ENCODE measurements around the gene ODAD2.
"Not testable (repeated sequence)": the region's sequence is repeated elsewhere in the genome, so short reads cannot be mapped to it uniquely, and the experiment has no call there.

Gene ODAD2

DNA sequence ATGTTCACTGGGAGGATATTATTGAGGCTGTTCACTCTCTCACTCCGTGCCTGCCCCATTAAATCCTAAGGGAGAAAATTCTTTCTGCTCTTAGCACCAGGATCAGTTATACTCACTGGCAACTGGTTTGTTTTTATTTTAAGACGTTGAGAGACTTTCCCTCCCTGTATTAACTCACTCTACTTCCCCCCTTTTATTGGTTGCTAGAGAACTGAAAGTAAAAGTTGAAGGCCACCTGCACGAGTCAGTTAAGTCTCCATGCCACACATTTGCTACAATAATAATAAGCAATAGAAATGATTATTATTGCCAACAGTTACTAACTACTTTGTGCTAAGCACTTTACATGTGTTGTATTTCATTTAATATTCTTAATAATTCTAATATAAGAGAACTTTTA, 40.5 kb downstream of the ODAD2 start:
- not testable (repeated sequence) for DNase-seq

DNA sequence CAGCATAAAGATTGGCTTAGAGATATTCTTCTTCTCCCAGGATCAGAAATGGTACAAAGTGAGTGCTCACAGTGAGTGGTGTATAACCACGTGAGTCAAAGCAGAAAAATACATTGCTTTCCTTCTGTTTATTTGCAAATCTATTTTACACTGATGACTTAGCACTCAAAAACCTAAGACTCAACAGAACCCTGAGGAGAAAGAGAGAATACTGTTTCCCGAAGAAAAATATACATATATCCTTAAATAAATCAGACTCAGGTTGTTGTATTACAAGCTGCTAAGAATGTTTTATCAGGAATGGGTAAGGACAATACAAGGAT, 48.7 kb downstream of the ODAD2 start:
- DNase-seq, result no peak

DNA sequence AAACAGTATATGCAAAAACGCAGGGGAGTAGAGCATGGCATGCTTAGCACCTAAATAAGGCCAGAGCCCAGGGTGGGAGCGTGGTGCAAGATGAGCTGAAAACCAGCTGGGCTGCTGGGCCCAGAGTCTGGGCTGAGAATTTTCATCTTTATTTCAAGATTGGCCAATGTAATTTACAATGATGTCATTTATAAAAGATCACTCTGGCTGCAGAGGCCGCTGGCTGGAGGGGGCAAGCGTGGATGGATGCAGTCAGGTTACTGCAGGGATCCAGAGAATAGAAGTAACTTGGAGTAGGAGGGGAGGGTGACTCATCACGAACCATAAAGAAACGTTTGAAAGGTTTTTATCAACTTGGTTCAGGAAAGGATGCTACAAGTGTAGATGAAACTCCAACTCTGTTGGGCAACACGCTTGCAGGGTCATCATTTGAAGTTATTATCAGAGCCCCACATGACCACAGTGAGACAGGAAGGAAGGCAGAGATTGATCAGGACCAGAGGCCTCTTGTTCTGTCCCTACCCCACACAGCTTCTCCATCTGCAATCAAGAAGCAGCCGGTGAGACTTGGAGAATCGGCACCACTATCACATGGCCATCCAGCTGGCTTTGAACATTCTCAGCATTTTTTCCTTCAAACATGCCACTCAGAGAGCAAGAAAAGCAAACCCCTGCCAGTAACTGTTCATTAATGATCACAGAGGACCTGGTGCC, 49.2 kb downstream of the ODAD2 start:
- DNase-seq, result no peak

DNA sequence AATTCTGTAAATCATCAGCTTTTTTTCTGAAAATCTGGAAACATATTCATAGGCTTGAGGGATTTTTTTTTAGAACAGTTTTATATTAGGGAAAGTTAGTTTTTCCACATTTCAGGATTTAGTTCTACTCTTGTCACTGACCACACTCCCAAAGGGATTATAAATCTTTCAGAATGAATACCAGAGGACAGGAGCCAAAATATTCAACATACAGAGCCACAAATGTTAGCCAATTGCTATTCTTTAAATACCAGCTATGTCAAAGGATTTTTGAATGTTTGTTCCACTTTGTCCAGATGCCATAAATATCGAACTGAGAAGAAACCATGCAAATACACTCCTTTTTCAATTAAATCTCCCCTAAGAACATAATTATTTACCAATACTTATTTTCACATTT, 50.7 kb downstream of the ODAD2 start:
- no peak for DNase-seq

DNA sequence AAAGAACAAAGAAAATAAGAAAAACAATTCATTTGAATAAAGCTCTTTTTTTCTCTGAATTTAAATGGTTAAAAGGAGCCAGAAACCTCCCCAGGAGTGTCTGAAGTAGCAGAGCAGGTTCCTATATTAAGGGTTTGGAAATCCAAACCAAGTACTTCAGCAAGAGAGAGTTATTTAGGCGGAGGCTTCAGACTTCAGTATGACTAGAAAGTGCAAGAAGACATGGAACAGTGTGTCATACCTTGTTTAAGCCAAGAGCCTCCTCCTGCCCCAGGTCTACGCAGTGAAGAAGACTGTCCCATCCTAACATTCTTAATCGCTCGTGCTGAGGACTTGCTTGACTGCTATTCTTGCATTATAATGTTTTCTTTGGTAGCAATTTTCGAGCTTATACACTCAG, 51.3 kb downstream of the ODAD2 start:
- DNase-seq, result no peak

DNA sequence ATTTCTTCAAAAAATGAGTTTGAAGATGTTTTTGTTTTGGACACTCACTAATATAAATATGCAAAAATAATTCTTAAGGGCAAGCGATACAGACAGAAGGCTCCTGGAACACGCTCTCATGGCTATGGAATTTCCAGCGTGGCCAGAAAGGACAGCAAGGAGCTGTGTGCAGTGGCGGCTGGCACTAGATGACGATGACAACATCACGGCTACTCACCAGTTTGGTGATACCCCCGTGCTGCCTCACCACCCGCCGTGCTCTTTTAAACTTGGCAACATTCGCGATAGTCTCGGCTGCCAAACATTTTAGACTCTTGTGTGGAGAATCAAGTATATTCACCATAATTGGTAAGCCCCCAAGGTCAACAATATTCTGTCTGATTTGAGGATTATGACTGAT, 54.9 kb downstream of the ODAD2 start:
- no peak for DNase-seq

DNA sequence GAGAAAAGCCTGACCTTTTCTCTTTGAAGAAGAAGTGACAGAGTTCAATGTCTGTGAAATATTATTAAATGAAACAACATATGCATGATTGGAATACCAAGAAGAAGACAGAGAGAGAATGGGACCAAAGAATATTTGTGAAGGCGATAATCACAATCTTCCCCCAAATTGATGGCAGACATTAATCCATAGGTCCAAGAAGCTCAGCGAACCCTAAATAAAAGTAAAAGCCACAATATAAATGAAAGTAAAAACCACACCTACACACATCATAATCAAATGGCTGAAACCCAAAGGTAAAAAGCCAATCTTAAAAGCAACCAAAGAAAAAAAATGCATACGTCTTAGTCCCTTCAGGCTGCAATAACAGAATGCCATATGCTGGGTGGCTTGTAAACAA, 84.0 kb downstream of the ODAD2 start:
- DNase-seq, result no peak

DNA sequence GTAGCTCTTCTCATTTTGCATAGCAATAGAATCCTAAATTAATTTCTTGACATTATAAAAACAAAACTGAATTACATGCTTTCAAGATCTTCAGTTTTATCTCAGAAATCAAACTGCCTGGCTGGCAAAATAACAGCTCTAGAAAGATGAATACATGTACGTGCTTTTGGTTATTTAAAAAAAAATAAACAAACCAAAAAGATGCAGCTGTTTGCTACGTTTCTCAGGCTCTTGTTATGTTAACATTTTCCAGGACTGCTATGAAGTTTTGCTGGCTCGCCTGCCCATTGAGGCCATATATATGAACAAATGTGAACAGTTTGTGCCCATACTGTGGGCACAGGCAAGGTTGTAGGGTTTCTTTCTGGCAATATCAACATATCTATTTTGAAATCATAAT, 86.6 kb downstream of the ODAD2 start:
- no peak for DNase-seq

DNA sequence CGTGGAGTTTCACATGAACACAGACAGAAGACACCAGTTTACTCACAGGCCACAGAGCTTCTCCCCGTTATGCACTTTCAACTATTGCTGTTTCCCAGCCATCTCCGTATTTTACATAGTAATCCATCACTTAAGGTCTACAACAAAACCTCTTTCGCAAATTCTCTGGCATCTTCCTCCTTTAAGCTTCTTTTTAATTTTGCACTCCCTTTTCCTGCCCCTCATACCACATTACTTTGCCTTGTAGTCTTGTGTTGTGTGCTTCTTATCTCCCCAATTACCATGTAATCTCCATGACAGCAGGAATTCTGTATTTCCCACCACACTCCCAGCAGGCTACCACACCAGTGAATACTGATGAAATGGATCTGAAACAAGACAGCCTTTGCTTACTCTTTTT, 87.3 kb downstream of the ODAD2 start:
- DNase-seq, result no peak

DNA sequence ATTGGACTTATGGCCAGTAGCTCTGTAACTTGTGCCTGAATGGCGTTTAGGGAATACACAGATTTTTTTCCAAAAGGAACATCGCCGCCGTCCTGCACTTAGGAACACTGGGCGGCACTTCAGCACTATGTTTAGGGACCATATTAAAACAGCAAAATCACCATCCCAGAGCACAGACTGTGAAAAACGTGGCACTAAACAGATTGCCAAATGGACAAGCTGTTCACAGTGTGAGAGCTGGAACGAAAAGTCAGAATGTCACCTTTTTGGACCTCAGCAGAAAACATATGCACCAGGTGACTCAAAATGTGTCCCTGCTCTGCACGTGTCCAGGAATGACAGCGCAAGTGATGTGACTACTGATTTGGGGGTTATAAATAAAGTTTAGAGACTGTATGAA, 87.9 kb downstream of the ODAD2 start:
- DNase-seq, result no peak

DNA sequence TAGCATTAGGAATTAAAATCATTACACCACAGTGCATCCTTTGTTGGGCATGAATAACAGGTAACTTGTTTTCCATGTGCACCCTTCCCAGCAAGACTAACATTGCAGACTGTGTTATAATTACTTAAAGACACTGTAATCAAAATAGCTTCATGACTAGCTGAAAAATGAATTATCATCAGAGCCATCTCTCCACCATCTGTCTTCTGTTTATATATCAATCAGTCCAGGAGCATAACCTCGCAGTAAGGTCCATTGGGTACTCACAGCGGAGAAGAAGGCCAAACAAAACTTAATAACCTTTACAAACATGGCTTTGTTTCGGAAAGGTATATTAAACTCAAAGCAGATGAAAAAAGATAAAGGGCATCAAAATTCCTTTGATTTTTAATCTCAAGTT, 90.6 kb downstream of the ODAD2 start:
- DNase-seq, result no peak

DNA sequence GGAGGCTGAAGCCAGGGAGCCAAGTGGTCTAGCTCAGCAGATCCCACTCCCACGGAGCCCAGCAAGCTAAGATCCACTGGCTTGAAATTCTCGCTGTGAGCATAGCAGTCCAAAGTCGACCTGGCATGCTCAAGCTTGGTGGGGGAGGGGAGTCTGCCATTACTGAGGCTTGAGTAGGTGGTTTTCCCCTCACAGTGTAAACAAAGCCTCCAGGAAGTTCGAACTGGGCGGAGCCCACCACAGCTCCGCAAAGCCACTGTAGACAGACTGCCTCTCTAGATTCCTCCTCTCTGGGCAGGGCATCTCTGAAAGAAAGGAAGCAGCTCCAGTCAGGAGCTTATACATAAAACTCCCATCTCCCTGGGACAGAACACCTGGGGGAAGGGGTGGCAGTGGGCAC, 99.4 kb downstream of the ODAD2 start:
- peak; percentile 25 for DNase-seq

DNA sequence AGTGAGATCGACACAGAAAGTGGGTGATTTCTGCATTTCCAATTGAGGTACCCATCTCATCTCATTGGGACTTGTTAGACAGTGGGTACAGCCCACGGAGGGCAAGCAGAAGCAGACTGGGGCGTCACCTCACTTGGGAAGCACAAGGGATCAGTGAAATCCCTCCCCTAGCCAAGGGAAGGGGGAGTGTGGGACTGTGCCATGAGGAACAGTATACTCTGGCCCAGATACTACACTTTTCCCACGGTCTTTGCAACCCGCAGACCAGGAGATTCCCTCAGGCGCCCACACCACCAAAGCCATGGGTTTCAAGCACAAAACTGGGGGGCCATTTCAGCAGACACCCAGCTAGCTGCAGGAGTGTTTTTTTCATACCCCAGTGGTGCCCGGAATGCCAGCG, 99.8 kb downstream of the ODAD2 start:
- no peak for DNase-seq

DNA sequence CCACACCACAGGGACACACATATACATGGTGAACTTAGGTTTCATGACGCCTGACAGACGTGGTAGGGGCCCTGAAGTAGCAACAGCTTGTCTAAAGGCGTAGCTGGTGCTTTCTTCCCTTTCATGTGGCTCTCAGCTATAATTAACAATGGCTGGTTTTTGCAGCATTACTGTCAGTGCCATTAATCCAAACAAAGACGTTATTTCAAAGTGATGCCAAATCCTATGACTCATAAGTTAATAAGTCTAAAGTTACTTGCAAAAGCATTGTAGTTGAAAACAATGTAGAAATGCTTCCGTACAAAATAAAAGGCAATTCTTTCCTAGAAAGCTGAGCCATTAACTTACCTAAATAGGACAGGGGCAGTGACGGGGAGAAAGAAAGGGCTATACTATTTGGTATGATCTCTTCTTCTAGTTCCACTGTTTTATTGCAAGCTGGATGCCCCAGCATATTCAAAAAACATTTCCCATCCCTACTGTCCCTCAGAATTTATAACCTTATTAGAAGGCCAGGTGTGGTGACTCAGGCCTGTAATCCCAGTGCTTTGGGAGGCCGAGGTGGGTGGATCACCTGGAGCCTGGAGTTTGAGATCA, 105.4 kb downstream of the ODAD2 start:
- no peak for DNase-seq

DNA sequence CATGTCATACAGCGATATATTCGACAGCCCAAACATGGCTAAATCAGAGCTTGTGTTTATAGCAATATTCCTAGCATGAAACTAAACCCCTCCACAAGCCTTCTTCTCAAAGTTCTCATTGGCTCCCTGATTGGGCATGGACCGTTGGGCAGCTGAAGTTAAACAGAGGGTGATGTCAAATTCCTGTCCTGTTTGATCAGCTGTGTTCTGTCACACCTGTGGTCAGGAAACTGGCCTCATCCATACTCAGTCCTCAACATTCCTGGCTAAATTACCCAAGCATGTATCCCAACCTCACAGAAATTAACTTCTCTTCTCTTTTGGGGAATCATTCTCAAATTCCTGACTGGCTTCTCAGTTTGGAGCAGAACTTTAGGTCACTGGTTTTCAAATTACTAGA, 107.9 kb downstream of the ODAD2 start:
- no peak for DNase-seq

DNA sequence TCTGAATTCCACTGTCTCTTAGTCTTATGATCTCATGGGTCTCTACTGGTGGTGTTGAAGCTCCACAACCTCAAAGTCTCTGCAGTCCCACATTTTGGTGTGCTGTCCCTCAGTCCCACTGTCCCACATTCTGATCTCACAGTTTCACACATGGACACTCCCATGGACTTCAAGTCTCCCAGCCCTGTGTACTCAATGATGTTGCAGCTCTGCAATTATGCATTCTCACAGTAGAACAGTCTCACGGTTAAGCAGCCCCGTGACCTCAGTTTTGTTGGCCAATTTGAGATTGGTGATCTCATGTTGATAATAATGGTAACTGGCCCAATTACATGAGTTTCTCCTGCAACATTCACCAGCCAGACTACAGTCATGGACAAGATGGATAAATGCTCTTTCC, 109.4 kb downstream of the ODAD2 start:
- no peak for DNase-seq

DNA sequence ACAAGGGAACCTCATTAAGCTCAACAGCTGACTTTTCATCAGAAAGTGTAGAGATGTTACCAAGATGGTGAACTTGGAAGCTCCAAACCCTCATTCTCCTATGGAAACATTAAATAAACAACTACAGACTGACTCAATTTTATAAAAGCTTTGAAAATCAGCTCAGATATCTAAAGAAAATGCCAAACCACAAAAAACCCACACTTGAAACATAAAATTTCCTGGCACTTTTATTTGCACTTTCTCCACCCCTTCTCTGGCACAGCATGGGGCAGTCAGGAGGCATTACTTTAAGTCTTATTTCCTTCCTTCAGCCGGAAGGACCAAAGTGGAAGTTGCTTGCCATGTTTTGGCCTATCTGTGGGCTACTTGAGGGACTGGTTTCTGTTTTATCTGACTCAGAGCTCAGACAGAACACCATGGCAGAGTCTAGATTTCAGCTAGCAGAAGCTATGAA, 114.7 kb downstream of the ODAD2 start:
- no peak for DNase-seq

DNA sequence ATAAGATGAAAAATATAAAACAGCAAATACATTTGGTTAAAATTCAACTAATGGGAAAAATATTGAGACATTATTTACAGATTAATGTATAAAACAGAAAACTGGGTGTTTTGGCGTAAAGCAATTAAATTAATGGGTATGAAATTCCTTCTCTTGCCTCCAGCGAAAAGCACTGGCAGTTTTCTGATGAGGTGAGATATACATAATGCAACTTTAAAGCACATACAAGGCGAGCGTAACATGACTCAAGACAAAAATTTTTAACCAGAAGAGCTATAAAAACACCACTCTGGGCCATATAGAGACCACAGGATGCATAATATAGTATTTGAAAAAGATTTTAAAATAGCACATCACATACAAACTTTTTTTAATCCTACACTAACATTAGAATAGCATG, 120.6 kb downstream of the ODAD2 start:
- DNase-seq, result no peak

DNA sequence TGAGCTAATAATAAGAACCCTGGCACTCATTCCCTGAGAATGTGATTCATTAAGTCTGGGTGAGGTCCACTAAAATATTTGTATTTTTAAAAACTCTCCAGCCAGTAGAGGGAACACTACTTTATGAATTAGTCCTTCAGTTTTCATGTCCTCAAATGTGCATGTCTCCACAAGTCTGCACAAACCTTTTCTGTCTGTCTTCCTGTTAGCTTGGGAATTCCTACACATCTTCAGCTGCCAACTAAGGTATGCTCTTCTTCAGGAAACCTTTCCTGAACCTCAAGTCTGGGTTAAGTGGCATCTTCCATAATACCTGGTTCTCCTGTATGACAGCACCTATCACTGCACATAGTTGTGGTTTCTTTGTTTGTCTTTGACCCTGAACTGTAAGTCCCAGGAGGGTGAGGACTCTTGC, 133.7 kb downstream of the ODAD2 start:
- DNase-seq, result no peak

DNA sequence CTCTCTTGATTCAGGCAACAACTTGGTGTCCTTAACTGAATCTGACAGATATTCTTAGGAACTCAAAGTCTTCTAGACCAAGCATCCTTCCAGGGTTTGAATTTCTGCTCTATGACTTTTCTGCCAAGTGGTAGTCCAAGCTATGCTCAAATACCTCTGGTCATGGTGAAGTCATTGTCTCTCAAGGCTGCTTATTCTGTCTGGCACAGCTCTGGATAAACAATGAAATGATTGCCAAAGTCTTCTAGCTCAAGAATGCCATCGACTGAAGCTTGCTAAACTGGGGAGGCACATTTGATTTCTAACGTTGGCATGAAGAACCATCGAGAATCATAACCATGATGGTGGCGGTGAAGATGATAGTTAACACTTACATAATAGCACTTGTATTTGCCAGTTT, 137.1 kb downstream of the ODAD2 start:
- DNase-seq, result no peak

DNA sequence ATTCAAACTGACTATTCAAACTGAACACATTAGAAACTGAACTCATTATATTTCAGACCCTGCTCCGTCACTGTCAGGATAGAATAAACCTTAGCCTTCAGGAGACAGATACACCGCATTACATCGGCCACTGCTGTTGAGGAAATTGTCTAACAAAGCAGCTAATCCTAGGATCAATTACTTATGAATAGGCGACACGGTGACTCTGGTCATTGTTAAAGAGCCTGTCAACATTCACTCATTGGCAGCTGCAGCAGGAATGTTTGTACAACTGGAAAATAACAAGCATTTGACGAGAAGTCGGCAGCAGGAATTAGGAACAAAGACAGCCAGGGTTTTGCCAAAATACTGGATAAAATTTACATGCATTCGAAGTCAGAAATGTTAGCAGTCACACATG, 141.3 kb downstream of the ODAD2 start:
- DNase-seq, result no peak

DNA sequence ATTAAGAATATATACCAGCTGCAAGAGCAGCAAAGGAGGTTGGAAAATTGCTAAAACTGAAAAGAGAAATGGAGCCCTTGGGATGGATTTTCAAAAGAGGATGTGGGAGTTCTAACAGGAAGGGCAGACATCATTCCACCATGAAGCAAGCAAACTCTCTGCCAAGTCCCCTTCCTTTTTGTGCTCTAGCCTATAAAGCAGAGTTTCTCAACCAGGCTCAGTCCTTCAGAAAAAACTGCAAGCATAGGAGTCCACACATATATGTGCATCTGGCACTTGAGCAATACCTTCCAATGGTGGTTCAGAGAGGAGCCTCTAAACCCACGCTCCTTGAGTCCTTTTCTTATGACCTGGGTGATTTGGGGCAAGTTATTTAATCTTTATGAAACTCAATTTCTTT, 154.7 kb downstream of the ODAD2 start:
- no peak for DNase-seq

DNA sequence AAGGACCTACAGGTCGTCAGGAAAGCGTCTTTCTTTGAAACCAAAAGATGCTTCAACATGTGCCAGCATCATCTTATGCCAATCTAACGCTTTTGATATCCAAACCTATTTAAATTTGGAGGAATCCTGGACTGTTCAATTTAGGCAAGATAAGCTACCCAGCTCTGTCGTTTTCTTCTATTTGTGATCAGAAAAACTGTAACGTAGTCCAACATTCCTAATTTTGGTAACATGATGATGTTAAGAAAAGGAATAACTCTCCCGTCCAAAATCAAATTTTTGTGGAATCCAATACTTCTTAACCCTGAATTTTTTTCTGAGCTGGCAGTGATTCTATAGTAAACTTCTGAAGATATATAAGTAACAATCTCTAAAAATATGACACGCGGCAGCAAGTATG, 160.0 kb downstream of the ODAD2 start:
- DNase-seq, result no peak

DNA sequence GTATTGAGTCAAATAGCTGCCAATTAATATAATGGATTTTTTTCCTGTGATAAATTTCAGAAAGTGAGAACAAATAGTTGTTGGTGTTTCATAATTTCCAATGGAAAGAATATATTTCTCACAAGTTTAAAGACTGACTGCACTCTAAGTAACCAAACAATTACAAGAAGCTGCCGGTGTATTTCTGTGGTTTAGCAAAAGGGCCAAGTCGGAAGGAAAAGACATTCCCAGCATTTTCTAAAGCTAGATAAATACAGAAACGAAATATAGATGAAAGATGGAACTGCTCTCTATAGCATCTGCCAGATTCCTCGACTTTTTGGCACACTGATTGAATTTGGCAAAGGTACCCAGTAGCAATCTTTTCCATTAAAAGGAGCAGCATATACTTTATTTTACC, 160.5 kb downstream of the ODAD2 start:
- no peak for DNase-seq

DNA sequence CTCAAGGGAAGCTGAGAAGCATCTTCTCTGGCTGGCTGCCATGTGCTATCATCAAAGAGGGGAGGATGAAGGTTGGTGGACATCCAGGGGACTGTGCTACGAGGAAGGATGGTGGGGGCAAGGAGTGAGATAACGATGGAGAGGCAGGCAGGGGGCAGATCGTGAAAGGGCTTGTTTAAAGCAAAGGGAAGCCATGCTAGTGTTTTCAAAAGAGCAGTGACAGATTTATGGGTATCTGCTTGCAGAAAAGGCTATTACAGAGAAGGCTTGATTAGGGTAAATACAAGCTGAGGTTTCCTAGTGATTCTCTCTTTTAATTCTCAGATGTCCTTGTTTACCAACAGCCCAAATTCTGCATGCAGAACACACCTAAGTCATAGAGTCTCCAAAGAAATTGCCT, 164.4 kb downstream of the ODAD2 start:
- DNase-seq, result no peak
